ENCODE measurements around the gene MCCD1.

- TF ChIP-seq EZH2 (IDR thresholded peaks at IDR 0.05; ENCODE audit: borderline replicate concordance, low read length) = no peak
- no peak for TF ChIP-seq CTCF (conservative IDR thresholded peaks at IDR 0.05 in 1 of 2, IDR thresholded peaks at IDR 0.05 in 1 of 2; ENCODE audit: extremely low read depth in 1 of 2, insufficient read depth in 1 of 2, low read depth in 1 of 2, low read length in 2 of 2)
Measured at GRCh38 chr6:31578184-31579118, 49.7 kb downstream of the MCCD1 start.
